Measurements from ENCODE around the gene CIRBP.

GRCh38 chr19:1253514-1254080 is 15.5 kb upstream of the CIRBP start:
- no peak for TF ChIP-seq POLR2AphosphoS5 (IDR thresholded peaks at IDR 0.05; ENCODE audit: low read depth, low read length)
- no peak for TF ChIP-seq CTCF (IDR thresholded peaks at IDR 0.05)
- TF ChIP-seq RFX5 (IDR thresholded peaks at IDR 0.05; ENCODE audit: low read length) = no peak
- TF ChIP-seq REST (IDR thresholded peaks at IDR 0.05; ENCODE audit: low read depth, low read length) = no peak
- TF ChIP-seq ZBTB33 (IDR thresholded peaks at IDR 0.05; ENCODE audit: borderline replicate concordance, low read depth) = no peak
- TF ChIP-seq USF2 (IDR thresholded peaks at IDR 0.05; ENCODE audit: borderline replicate concordance, low read depth, low read length) = no peak
- TF ChIP-seq MAX (IDR thresholded peaks at IDR 0.05; ENCODE audit: low read depth) = no peak
- no peak for TF ChIP-seq MEF2A (IDR thresholded peaks at IDR 0.05; ENCODE audit: borderline replicate concordance, low read depth)
- no peak for TF ChIP-seq EP300 (IDR thresholded peaks at IDR 0.05; ENCODE audit: borderline replicate concordance in 1 of 2, low read depth in 1 of 2, low read length in 1 of 2)
- no peak for TF ChIP-seq FOXM1 (IDR thresholded peaks at IDR 0.05; ENCODE audit: low read depth)
- TF ChIP-seq RAD21 (IDR thresholded peaks at IDR 0.05; ENCODE audit: low read length) = no peak
